GM19193 (cell line): ENCODE measurements around the gene AGAP1.

Source experiments
- POLR2A ChIP-seq: IDR thresholded peaks from 4 replicates; pipeline ENCODE4 v1.6.1; 2011; ENCODE audit not compliant: insufficient read depth, insufficient read length; ENCODE audit errors: extremely low read depth

The AGAP1 gene

DNA sequence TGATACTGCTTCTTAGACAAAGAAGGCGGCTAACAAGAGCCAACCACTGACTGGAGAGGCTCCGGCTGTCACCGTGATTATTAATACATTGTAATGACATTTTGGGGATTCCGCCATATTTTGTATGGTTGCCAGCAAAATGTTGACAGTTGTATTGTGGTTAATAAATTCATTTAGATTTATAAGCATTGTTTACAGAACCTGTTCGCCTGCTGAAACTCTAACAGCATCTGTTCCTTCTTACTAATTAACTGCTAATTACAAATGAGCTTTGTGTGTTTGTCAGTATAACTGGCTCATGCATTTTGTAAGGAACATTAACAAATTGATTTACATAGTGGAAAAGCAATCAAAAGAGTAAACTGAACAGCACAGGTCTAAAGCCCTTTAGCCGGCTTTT, 342.0 kb downstream of the AGAP1 start:
- TF ChIP-seq POLR2A: no peak

DNA sequence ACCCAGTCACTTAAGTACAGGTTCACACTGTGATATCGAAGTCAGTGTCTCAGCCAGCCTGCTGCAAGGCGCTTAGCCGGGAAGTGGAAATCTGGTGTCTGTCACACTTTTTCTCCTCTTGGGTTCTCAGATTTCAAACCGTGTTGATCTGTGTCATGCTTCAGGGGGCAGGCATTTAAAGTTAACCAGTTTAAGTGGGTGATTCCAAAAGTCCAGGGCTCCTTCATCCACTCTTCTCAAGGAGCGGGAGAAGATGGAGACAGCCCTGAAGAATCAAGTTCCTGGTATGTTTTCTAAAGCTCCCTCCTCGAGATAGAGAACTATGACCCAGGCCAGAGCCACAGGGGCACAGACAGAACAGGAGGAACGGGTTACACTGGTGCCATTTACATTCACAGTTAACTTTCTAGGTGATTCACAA, 342.7 kb downstream of the AGAP1 start:
- no peak for TF ChIP-seq POLR2A

DNA sequence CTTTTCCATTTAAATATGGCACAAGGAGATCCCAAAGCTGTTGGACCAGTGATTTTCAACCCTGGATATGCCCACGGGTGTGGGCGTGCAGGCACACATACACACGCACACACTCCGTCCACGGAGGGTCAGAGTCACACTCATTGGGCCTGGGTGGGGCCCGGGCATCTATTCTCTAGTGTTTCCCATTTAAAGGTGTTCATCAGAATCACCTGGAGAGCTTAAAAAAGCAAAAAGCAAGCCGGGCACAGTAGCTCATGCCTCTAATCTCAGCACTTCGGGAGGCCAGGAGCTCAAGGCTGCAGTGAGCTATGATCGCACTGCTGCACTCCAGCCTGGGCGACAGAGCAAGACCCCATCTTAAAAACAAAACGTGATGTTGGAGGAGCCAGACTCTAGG, 345.4 kb downstream of the AGAP1 start:
- no peak for TF ChIP-seq POLR2A

DNA sequence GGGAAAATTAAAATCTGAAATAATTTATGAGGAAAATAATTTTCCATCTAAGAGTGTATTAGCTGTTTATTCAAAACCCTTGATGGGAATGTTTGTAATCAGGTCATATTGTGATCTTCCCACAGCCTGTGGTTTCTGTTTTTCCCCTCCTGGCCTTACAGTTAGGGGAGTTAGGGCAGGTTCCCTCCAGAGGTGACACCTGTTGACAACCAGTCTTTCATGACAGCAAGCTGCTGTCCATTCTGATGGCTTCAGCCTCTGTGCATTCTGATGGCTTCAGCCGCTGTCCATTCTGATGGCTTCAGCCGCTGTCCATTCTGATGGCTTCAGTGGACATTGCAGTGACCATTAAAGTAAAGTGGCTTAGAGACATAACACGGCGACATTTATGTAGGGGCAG, 346.1 kb downstream of the AGAP1 start:
- no peak for TF ChIP-seq POLR2A

DNA sequence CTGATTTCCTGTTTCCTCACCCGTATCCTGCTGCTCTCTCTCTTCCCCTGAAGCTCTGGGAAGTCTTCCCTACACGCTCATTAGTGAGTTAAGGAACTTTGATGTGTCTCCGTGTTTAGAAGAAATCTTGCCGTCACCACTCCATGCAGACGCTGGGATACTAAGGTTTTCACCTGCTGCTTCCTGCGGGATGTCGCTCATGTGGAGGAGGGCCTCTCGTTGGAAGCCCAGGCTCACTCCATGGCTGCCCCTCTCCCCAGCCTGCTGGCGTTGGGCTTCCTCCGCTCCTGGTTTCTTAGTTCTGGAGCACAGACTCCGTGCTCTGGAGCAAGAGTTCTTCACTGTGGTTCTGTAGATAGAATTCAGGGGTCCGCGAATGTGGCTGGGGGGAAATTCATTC, 348.0 kb downstream of the AGAP1 start:
- no peak for TF ChIP-seq POLR2A

DNA sequence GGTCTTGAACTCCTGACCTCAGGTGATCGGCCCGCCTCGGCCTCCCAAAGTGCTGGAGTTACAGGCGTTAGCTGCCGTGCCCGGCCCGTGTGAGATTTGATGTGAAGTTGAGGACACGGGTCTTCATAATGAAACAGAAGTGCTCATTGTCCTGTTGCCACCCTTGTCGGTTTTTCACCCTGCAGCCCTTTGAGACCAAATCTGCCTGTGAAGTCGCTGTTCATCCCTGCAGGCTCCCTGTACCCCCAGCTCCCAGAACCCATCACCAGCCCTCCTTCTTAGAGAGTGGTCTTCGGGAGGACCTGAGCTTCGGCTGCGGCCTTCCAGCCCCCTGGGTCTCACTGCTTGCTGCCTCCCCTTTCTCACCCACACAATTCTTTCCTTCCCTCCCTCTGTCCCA, 349.1 kb downstream of the AGAP1 start:
- no peak for TF ChIP-seq POLR2A

DNA sequence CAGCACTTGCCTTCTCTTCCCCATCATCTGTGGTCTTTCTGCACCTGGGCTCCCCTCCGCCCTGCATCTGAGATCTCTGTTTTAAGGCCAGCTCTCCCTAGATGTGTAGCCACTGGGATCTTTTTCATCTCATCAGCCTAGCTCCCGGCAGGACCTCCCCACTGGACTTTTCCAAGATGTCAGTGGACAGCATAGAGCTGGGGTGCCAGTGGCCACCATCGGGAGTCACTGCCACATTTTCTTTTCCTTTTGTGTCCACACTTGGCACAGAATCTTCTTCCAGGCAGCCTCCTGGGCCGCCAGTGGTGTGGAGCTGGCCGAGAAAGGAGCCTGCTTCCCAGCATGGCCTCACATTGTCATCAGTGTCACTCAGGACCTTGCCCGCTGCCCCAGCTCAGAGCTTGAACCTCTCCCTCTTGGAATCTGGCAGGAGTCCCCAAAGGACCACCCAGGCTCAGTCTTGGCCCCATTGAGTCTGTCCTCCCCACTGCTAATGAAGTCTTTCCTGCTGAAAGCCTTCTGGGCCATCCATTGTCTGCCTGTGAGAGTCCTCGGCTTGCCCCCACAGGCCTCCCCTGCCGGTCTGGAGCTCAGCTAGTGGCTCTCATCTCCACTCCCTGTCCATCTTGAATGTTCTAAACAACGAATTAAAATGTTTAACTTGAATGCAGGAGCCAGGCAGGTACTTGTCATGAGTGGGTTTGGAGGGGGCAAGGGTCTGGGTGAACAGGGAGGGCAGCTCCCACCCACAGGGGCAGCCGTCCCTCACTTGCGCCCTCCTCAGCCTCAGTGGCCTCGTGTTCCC, 349.9 kb downstream of the AGAP1 start:
- TF ChIP-seq POLR2A: no peak

DNA sequence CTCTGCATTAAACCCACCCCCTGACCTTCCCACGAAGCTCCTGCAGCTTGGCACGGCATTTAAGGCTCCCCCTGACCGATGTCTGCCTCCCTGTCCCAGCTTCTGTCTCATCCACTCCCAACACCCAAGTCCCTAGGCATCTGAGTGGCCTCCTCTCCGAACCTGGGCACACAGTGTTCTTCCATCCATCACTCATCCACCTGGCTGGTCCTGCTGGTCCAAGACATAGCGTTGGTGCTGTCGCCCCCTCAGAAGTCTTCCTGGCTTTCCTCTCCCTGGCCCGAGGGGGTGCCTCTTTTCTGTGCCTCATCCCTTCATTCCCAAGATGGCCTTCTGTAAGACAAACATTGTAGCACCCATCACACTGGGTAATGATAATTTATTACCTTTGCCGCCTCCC, 350.7 kb downstream of the AGAP1 start:
- TF ChIP-seq POLR2A: no peak

DNA sequence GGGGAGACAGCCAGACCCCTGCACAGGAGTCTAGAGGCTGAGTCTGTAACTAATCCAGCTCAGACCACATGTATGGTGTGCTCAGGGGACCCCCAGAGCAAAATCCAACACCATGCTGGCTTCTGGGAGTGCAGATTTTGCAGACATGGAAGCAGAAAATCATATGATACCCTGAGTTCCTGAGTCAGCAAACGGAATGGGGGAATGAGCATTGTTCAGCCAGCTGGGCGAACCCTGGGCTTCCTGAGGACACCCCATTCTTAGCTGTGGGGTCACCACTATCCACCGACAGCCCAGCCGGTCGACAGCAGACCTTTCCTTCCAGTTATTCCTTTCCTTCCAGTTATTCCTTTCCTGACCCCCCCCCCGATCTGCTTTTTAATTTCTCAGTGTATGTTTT, 351.4 kb downstream of the AGAP1 start:
- TF ChIP-seq POLR2A: no peak

DNA sequence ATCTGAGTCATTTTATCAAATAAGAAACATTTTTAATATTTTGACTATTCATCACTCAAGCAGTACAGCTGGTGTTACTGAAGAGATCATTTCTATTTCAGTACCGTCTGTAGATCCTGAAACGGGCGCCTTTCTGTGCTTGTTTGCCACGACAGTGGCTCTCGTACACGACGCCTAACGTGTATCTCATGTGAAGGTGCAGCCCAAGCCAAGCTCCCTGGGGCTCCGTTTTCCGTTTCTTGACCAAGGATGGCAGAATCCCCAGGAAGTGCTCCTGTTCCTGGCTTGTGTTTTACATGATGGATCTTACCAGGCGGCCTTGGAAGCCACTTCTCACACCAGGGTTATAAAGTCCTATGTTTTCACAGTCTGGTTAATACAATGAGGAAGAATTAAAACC, 353.7 kb downstream of the AGAP1 start:
- TF ChIP-seq POLR2A: no peak

DNA sequence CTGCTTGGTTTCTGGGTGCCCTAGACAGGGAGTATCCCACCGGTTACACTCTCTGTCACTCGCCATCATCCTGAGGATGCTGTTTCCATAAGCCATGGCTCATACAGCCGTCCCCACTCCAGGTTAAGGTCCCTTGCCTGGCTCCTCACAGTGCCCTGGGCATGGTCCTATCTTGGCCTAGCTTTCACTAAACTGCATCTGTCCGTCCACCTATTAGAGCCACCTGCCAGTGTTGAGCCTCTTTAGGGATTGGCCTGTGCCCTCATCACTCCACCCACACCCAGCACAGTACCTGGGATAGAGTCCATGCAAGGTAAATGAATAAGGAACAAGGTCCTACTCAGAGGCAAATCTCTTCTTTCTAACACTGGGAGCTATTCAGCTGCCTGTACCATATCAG, 354.2 kb downstream of the AGAP1 start:
- TF ChIP-seq POLR2A: no peak

DNA sequence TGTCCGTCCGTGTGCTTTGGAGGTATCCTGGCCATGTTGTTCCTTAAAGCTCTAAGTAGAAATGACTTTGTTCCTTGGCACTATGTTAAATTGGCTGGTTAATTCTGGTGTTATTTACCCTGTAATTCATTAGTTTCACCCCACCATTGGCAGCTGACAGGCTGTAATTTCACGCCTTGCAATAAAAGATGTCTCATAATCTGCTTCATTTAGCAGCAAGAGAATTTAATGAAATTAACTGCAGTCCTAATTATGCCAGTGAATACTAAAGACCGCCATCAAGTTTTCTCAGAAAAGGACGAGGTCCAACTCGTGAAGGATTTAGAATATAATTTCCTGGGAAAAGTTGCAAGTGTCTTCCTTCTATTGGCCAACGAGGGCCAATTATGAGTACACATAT, 355.1 kb downstream of the AGAP1 start:
- TF ChIP-seq POLR2A: no peak

DNA sequence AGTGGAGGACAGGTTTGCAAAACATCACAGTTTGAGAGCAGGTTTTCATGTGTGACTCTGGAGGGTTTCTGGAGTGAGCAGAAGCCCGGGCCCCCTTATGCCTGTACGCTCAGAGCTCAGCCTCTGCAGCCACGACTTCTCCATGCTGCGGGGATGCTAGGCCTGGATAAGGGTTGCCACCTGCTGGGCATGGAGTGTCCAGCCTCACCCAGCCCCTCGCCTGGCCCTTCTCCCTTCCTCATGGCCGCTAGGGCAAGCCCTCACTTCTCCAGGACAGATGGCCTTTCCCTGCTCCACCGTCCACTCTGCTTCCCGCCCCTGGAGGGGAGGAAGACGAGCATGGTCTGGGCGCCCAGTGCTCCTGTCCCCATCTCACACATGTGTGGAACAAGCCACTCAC, 355.6 kb downstream of the AGAP1 start:
- no peak for TF ChIP-seq POLR2A

DNA sequence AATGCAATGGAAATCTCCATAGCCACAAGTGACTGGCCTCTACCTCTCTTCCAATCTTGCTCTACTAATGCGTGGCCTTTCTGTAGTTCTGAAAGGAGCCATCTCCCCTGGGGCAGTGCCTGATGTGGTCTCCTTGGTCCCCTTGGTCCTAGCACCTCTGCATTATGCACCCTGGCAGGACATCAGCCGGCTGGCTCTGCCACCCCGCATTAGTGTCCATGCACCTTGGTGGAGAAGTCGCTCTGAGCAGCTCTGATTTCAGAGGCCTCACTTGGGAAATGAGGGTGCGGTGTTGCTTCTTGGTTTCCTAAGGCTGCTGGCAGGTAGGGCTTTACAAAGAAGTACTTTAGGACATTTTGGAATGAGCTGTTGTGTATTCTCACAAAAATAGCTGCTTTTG, 356.4 kb downstream of the AGAP1 start:
- TF ChIP-seq POLR2A: no peak

DNA sequence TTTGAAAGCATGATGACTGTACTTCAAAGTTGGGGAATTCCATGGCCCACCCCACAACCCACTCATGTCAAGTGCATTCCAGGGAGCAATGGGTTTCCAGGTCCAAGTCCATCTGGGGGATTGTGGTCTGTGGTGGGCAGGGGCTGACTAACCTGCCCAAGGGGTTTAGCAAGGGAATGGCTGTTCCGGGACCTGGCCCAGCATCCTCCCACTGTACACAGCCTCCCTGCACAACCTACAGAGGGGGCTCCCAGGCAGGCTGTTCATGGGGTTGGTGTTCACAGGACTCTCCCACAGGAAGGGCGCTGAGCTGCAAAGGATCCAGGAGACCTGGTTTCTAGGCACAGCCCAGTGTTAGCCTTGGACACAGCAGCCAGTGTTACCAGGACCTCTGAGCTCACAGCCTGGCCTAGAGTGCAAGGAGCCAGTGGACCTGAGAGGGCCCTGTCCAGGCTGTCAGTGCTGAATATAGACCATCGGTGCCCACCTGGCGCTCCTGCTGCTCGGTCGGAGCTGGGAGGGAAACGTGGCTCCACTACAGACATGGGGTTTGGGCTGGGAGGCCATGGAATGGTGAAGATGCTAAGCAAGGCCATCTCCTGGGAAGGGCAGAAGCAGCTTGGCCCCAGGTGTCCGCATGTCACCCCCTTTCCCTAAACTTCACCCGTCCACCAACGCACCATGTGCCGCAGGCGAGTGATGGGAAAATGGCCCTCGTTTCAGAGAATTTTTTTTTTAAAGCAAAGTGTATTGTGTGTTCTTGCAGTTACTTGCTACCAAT, 357.1 kb downstream of the AGAP1 start:
- no peak for TF ChIP-seq POLR2A
